Parietal lobe (tissue), 2 donors: ENCODE measurements around the gene UBE2Z. TPM values are rescaled to one million over a fixed set of nuclear protein-coding genes. Genes with fewer than 3 reads are reported as not detected.

Experiments used
- small RNA-seq: library from RNA; depleted of rRNA; stranded (forward); fragments of <200 nt; gene quantifications from one replicate; pipeline ENCODE3, GENCODE V24; 2014; ENCODE audit warnings: low replicate concordance
- total RNA-seq: library from RNA; depleted of rRNA; stranded (reverse); fragments of >200 nt; gene quantifications from one replicate; pipeline ENCODE4 v1.2.3, GENCODE V29; 2014

UBE2Z gene
- 61.0 TPM for total RNA-seq

DNA sequence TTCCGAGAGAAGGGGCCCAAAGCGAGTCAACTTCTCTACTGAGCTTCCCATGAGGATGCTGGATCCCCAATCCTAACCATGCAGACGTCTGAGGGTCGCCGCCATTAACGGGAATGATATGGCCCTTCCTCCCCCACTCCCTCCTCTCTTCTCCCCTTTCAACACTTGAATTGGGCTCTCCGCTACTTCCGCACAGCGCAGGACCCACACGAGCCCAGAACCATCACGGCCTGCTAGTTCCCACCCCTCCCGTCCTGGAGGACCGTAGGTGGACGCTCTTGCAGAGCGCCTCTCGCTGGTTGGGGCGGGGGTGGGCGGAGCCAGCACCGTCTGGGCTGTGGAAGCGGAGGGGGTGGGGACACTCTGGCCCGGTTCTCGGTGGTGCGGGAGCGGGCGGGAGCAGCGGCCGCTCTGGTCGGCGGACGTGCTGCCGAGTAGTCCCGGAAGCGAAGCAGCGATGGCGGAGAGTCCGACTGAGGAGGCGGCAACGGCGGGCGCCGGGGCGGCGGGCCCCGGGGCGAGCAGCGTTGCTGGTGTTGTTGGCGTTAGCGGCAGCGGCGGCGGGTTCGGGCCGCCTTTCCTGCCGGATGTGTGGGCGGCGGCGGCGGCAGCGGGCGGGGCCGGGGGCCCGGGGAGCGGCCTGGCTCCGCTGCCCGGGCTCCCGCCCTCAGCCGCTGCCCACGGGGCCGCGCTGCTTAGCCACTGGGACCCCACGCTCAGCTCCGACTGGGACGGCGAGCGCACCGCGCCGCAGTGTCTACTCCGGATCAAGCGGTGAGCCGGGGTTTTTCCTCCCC, at the start of gene UBE2Z:
Gene UBE2Z, plus strand, starts transcription at position 361 of the 797 bp plus-strand sequence. Its CDS starts 97 bp downstream, at position 458.

GRCh38 chr17:48944515-48945260, 36.5 kb downstream of the UBE2Z start, which contains the start of gene SNF8:
Gene SNF8, minus strand, starts transcription at chr17:48944842. Its CDS starts 108 bp downstream, at chr17:48944734.

Small RNAs within 50 kb of the gene (small RNA-seq; reads per million reads assigned to genes)
- gene AC068531.1 (not detected), gene RF00263 (not detected), gene RF01210 (not detected), gene RNU1-42P (0.34 reads per million, percentile 18 among the genes with 10 or more reads in this experiment)

Other genes starting within 250 kb of the UBE2Z start
- gene PRAC1, start 185.9 kb upstream of the UBE2Z start, total RNA-seq = not detected
- gene PRAC2, start 185.2 kb upstream of the UBE2Z start, total RNA-seq = not detected
- gene HOXB13, start 179.7 kb upstream of the UBE2Z start, total RNA-seq = not detected
- not detected for gene TTLL6, start 91.2 kb upstream of the UBE2Z start, total RNA-seq
- 38.5 TPM for gene CALCOCO2, start 77.4 kb upstream of the UBE2Z start, total RNA-seq
- 28.8 TPM for gene ATP5MC1, start 15.6 kb upstream of the UBE2Z start, total RNA-seq
- 59.8 TPM for gene SNF8, start 36.4 kb downstream of the UBE2Z start, total RNA-seq
- not detected for gene GIP, start 60.2 kb downstream of the UBE2Z start, total RNA-seq
- gene IGF2BP1, start 89.0 kb downstream of the UBE2Z start, total RNA-seq = 2.8 TPM
- gene B4GALNT2, start 224.4 kb downstream of the UBE2Z start, total RNA-seq = not detected